ENCODE results near the gene FBXO42.

DNA sequence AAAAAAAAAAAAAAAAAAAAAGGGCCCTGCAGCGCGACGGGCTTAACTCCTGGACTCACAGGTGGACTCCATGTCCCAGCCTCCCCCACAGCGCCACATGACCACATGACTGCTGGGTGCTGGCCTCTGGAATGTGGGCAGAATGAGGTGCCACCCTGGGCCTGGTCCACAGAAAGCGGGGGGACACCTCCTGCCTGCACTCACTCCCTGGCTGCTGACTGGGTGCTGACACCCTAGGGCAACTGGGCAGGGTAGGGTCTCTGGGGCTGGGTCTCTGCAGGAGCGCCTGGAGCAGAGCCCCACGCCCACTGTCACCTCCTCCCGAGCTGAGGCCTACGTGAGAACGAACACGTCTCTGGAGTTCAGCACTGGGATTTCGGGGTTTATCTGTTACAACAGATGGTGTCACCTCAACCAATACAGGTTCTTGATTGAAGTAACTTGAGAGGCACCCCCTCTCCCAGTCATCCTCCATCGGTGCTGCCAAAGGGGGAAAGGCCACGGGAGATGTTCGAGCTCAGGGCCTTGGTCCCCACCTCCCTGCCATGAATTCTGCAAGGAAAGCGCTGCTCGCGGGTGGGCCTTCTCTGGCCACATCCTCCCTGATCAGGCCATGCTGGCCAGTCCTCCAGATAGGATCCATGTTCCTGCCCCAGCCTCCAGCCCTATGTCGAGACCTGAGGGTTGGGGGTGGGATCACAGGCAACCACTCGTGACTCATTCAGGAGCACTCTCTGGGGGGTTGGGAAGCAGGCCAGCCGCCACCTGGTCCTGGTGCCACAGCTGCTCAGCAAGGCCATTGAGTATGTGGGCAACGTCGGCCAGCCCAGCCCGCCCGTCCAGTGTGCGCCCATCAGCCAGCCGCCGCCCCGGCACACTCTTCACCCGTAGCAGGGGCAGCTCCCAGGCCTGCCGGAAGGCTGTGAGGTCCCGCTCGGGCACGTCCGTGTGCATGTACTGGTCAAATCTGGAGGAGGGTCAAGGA, 120.7 kb downstream of the FBXO42 start:
- TF ChIP-seq POLR2A (IDR thresholded peaks at IDR 0.05): no peak
- TF ChIP-seq, protein P1, sequence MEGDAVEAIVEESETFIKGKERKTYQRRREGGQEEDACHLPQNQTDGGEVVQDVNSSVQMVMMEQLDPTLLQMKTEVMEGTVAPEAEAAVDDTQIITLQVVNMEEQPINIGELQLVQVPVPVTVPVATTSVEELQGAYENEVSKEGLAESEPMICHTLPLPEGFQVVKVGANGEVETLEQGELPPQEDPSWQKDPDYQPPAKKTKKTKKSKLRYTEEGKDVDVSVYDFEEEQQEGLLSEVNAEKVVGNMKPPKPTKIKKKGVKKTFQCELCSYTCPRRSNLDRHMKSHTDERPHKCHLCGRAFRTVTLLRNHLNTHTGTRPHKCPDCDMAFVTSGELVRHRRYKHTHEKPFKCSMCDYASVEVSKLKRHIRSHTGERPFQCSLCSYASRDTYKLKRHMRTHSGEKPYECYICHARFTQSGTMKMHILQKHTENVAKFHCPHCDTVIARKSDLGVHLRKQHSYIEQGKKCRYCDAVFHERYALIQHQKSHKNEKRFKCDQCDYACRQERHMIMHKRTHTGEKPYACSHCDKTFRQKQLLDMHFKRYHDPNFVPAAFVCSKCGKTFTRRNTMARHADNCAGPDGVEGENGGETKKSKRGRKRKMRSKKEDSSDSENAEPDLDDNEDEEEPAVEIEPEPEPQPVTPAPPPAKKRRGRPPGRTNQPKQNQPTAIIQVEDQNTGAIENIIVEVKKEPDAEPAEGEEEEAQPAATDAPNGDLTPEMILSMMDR (IDR thresholded peaks at IDR 0.05 in 8 of 11, conservative IDR thresholded peaks at IDR 0.05 in 3 of 11): no peak

All from spleen (tissue), 7 donors.